Testis (tissue), 2 donors: ENCODE data around the gene FLAD1.

Experiments
- POLR2A ChIP-seq: fragments of 450-650 bp; IDR thresholded peaks from one replicate; pipeline ENCODE4 v1.6.1; 2017; ENCODE audit warnings: antibody characterized with exemption, mild to moderate bottlenecking, moderate library complexity
- TF ChIP-seq, protein P1 (sequence below), 3 experiments: fragments of 450-650 bp in 2 of 3; fragments of 200-600 bp in 1 of 3; sonication (generic) in 1 of 3; IDR thresholded peaks; one replicate each; pipeline ENCODE4 v1.5.1; 2016 to 2019; ENCODE audit warnings: antibody characterized with exemption in 3 of 3, mild to moderate bottlenecking in 2 of 3, moderate library complexity in 1 of 3

GRCh38 chr1:154945160-154945961 lies 37.8 kb upstream of the FLAD1 start:
- TF ChIP-seq, protein P1, sequence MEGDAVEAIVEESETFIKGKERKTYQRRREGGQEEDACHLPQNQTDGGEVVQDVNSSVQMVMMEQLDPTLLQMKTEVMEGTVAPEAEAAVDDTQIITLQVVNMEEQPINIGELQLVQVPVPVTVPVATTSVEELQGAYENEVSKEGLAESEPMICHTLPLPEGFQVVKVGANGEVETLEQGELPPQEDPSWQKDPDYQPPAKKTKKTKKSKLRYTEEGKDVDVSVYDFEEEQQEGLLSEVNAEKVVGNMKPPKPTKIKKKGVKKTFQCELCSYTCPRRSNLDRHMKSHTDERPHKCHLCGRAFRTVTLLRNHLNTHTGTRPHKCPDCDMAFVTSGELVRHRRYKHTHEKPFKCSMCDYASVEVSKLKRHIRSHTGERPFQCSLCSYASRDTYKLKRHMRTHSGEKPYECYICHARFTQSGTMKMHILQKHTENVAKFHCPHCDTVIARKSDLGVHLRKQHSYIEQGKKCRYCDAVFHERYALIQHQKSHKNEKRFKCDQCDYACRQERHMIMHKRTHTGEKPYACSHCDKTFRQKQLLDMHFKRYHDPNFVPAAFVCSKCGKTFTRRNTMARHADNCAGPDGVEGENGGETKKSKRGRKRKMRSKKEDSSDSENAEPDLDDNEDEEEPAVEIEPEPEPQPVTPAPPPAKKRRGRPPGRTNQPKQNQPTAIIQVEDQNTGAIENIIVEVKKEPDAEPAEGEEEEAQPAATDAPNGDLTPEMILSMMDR (IDR thresholded peaks at IDR 0.05) = no peak
- TF ChIP-seq POLR2A = no peak
